ENCODE data around the gene KRTAP5-4.

KRTAP5-4 gene

GRCh38 chr11:1572197-1573076 lies 49.5 kb downstream of the KRTAP5-4 start, which contains the start of gene DUSP8:
TSS of gene DUSP8 (minus strand) at chr11:1572271. CDS start at chr11:1565826, 6,445 bp downstream.
- peak; percentile 59 for ATAC-seq (ENCODE audit: low read depth)
- no peaks in the 10 kb centered on the region for H3K36me3 Mint-ChIP-seq
- peak within 1 kb of the TSS; percentile 93 for H3K4me3 Mint-ChIP-seq
- no peaks in the 10 kb centered on the region for H3K9me3 Mint-ChIP-seq
- peak; percentile 94 to 96 for DNase-seq (ENCODE audit: low spot score in 2 of 2)
- peaks cover 15% of the 10 kb centered on the region for H3K4me1 Mint-ChIP-seq
- peak within 1 kb of the TSS; percentile 96 for H3K27ac Mint-ChIP-seq
- peaks cover 6% of the 10 kb centered on the region for H3K27me3 Mint-ChIP-seq

GRCh38 chr11:1571760-1572196 lies 50.2 kb downstream of the KRTAP5-4 start:
- Mint-ChIP-seq H3K4me3 (no peak overlapping the region), H3K9me3 (no peaks in the 10 kb centered on the region), H3K36me3 (no peaks in the 10 kb centered on the region), H3K27ac (no peak overlapping the region), H3K4me1 (peaks cover 15% of the 10 kb centered on the region), H3K27me3 (peaks cover 5% of the 10 kb centered on the region)
- ATAC-seq (ENCODE audit: low read depth) (no peak), DNase-seq (ENCODE audit: low spot score in 2 of 2) (peak in 1 of 2 donors; percentile 32)

Measured in memory B cell (primary cell).